HEK293 (cell line): ENCODE results near the gene SRGN.

Source experiments
- HOXA7 ChIP-seq: sonication (generic); formaldehyde crosslinking; IDR thresholded peaks from 2 replicates; pipeline ENCODE4 v1.8.1; 2022; ENCODE audit warnings: missing genetic modification reagents, borderline replicate concordance
- SP2 ChIP-seq: fragments of 450-650 bp; formaldehyde crosslinking; IDR thresholded peaks from 2 replicates; pipeline ENCODE4 v1.5.1; 2016; ENCODE audit warnings: missing biosample characterization, missing genetic modification characterization
- SP7 ChIP-seq: fragments of 450-650 bp; formaldehyde crosslinking; IDR thresholded peaks from 2 replicates; pipeline ENCODE4 v1.5.1; 2016; ENCODE audit warnings: missing biosample characterization, missing genetic modification characterization
- YY1 ChIP-seq: fragments of 450-650 bp; formaldehyde crosslinking; IDR thresholded peaks from 2 replicates; pipeline ENCODE4 v1.5.1; 2018; ENCODE audit warnings: missing biosample characterization, missing genetic modification characterization
- ZBTB1 ChIP-seq: fragments of 450-650 bp; formaldehyde crosslinking; IDR thresholded peaks from 2 replicates; pipeline ENCODE4 v1.5.1; 2016; ENCODE audit warnings: missing biosample characterization, missing genetic modification characterization
- ZBTB7A ChIP-seq: fragments of 450-650 bp; formaldehyde crosslinking; IDR thresholded peaks from 2 replicates; pipeline ENCODE4 v1.5.1; 2016; ENCODE audit warnings: low read depth, missing biosample characterization, missing genetic modification characterization
- ZNF140 ChIP-seq: fragments of 450-650 bp; formaldehyde crosslinking; IDR thresholded peaks from 2 replicates; pipeline ENCODE4 v1.5.1; 2016; ENCODE audit warnings: missing biosample characterization, missing genetic modification characterization
- ZNF544 ChIP-seq: fragments of 450-650 bp; formaldehyde crosslinking; IDR thresholded peaks from 2 replicates; pipeline ENCODE4 v1.5.0; 2017; ENCODE audit warnings: missing biosample characterization, missing genetic modification characterization
- TF ChIP-seq, protein P1 (sequence below): fragments of 450-650 bp; formaldehyde crosslinking; IDR thresholded peaks from 2 replicates; pipeline ENCODE4 v1.5.1; 2016; ENCODE audit warnings: missing biosample characterization, missing genetic modification characterization
- TF ChIP-seq, protein P2 (sequence below): fragments of 450-650 bp; formaldehyde crosslinking; IDR thresholded peaks from 2 replicates; pipeline ENCODE4 v1.5.1; 2016; ENCODE audit warnings: missing biosample characterization, missing genetic modification characterization

DNA sequence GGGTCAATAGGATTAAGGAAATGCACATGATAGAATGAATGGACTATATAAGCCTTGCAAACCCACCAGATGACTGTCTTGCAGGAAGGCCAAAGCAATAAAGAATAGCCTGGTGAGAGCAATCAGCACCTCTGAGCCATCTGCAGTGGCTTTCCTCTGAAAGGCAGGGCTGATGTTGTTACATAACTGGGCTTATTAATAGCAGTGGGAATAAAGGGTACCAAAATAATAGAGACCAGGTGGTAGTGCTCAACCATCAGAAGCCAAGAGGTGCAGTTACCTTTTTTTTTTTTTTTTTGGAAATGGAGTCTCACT is 19.2 kb downstream of the SRGN start:
- TF ChIP-seq, protein P1, sequence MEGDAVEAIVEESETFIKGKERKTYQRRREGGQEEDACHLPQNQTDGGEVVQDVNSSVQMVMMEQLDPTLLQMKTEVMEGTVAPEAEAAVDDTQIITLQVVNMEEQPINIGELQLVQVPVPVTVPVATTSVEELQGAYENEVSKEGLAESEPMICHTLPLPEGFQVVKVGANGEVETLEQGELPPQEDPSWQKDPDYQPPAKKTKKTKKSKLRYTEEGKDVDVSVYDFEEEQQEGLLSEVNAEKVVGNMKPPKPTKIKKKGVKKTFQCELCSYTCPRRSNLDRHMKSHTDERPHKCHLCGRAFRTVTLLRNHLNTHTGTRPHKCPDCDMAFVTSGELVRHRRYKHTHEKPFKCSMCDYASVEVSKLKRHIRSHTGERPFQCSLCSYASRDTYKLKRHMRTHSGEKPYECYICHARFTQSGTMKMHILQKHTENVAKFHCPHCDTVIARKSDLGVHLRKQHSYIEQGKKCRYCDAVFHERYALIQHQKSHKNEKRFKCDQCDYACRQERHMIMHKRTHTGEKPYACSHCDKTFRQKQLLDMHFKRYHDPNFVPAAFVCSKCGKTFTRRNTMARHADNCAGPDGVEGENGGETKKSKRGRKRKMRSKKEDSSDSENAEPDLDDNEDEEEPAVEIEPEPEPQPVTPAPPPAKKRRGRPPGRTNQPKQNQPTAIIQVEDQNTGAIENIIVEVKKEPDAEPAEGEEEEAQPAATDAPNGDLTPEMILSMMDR (tag by site-specific recombination): no peak
- TF ChIP-seq ZNF140 (tag by site-specific recombination) (no peak), ZBTB1 (no peak), SP7 (tag by site-specific recombination) (no peak), ZNF544 (tag by site-specific recombination) (no peak), ZBTB7A (tag by site-specific recombination) (no peak), HOXA7 (CRISPR knock-in tag) (no peak), SP2 (tag by site-specific recombination) (no peak), YY1 (tag by site-specific recombination) (no peak)
- TF ChIP-seq, protein P2, sequence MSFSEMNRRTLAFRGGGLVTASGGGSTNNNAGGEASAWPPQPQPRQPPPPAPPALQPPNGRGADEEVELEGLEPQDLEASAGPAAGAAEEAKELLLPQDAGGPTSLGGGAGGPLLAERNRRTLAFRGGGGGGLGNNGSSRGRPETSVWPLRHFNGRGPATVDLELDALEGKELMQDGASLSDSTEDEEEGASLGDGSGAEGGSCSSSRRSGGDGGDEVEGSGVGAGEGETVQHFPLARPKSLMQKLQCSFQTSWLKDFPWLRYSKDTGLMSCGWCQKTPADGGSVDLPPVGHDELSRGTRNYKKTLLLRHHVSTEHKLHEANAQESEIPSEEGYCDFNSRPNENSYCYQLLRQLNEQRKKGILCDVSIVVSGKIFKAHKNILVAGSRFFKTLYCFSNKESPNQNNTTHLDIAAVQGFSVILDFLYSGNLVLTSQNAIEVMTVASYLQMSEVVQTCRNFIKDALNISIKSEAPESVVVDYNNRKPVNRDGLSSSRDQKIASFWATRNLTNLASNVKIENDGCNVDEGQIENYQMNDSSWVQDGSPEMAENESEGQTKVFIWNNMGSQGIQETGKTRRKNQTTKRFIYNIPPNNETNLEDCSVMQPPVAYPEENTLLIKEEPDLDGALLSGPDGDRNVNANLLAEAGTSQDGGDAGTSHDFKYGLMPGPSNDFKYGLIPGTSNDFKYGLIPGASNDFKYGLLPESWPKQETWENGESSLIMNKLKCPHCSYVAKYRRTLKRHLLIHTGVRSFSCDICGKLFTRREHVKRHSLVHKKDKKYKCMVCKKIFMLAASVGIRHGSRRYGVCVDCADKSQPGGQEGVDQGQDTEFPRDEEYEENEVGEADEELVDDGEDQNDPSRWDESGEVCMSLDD (tag by site-specific recombination): no peak
